Measurements from ENCODE around the gene NSUN6.

NSUN6 gene

DNA sequence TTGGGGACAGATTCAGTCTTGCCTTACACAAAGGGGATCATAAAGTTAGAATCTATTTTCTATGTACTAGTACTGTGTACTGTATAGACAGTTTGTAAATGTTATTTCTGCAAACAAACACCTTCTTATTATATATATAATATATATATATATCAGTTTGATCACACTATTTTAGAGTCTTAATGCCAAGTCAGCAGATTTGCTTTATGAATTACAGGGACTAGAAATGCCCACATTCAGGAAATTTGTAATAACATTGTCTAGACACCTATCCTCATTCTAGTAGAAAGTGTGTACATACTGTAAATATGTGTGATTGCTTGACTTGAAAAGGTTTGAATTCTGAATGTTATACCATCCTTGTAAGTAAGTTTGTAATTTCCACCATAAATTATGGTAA is 111.2 kb downstream of the NSUN6 start:
- TF ChIP-seq ZNF274 (IDR thresholded peaks at IDR 0.05; ENCODE audit: low read depth, low read length), result no peak
- no peak overlapping the region for H3K4me3 ChIP-seq (ENCODE audit: low read length)

DNA sequence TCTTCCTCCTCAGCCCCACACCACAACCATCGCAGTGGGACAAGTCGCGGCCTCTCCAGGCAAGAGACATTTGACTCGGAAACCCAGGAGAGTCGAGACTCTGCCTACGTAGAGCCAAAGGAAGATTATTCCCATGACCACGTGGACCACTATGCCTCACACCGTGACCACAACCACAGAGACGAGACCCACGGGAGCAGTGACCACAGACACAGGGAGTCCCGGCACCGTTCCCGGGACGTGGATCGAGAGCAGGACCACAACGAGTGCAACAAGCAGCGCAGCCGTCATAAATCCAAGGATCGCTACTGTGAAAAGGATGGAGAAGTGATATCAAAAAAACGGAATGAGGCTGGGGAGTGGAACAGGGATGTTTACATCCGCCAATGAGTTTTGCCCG is 112.1 kb downstream of the NSUN6 start:
- TF ChIP-seq ZNF274 (IDR thresholded peaks at IDR 0.05; ENCODE audit: low read depth, low read length), result no peak
- H3K4me3 ChIP-seq (ENCODE audit: low read length), result no peak overlapping the region

DNA sequence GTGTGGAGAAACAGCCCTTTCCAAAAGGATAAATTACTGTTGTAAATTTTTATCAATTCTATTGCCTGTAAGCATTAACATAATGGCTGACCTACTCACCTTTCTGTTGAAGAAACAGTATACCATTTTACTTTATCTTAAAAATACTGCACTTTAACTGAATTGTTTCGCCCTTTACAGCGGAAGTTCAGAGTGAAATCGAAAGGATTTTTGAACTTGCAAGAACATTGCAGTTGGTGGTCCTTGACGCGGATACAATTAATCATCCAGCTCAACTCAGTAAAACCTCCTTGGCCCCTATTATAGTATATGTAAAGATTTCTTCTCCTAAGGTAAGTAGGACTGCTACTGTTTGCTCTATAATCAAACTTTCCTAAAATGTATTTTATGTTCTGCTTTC is 117.5 kb downstream of the NSUN6 start:
- no peak for TF ChIP-seq ZNF274 (IDR thresholded peaks at IDR 0.05; ENCODE audit: low read depth, low read length)
- no peak overlapping the region for H3K4me3 ChIP-seq (ENCODE audit: low read length)

DNA sequence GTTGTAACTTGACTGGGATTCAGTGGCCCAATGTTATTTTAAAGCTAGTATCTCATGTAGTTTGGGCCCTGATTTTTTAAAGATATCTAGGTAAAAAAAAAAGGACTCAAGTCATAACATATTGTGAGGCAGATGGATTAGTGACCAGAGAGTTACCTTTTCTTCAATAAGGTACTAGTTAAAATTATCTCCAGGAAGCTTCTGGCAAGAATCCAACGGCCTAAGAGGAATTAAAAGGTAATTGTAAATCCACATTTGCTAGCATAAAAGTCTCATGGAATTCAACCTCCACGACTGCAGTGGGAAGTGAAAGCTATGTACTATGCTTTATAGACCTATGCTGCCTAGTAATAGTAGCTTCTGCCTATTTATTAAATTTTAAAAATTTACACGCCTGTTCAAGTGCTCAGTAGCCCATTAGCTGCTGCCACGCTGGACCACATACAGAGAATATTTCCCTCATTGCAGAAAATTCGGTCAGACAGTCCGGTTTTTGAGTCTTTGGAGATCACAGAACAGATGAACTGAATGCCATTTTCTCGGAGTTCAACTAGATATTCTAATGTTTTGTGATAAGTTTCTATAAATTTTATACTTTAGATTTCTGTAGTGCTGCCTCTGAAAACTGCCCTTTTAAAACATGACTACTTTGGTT is 118.4 kb downstream of the NSUN6 start:
- no peak overlapping the region for H3K4me3 ChIP-seq (ENCODE audit: low read length)
- no peak for TF ChIP-seq ZNF274 (IDR thresholded peaks at IDR 0.05; ENCODE audit: low read depth, low read length)

DNA sequence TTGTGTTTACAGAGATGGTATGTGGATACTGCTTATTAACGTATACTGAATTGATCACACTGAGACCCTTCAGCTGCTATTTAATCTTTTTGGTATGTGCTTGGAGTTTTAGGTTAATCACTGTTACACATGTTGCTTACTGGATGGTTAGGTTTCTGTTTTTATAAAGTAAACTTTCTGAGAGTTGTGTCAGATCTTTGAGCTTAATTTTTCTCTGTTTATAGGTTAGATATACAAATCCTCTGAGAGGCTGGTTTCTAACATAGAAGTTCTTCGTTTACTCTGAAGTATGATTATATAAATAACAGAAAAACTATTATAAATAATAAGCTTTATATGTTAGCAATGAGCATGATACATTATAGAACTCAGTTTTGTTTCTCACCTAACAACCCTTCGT is 123.1 kb downstream of the NSUN6 start:
- no peak for TF ChIP-seq ZNF274 (IDR thresholded peaks at IDR 0.05; ENCODE audit: low read depth, low read length)
- no peak overlapping the region for H3K4me3 ChIP-seq (ENCODE audit: low read length)

DNA sequence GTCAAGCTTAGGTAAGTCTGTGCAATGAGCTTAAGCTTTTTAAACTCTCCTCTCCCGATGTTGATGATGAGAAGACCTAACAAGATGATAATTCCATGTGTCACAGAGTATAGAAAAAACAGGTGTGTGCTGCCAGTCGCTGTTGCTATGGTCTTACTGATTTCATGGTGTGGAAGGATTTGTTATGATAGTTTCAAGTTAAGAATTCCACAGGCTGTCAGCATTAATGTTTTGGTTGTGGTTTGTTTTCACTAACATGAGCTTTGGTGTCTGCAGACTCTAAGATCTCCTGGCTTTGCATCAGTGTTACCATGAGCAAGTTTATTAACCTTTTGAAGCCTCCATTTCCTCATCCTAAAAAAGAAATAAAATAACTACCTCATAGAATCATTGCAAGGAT is 123.7 kb downstream of the NSUN6 start:
- TF ChIP-seq ZNF274 (IDR thresholded peaks at IDR 0.05; ENCODE audit: low read depth, low read length), result no peak
- H3K4me3 ChIP-seq (ENCODE audit: low read length), result no peak overlapping the region

DNA sequence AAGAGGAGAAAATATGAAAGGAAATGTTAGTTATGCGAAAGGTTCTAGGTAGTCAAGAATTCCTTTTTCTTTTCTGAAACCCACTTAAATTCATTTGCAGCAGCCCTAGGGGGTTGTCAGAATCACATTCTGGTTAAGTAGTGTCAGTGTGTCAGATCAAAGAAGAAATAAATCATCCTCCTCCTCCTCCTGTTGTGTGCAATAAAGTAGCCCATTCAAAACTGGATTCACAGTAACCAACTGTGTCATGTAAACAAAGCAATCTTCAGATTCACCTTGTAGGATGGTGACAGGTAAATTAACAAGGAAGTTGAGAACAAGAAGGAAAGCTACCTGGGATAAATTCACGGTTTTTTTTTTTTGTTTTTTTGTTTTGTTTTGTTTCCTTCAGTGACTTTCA is 127.5 kb downstream of the NSUN6 start:
- no peak for TF ChIP-seq ZNF274 (IDR thresholded peaks at IDR 0.05; ENCODE audit: low read depth, low read length)
- H3K4me3 ChIP-seq (ENCODE audit: low read length), result no peak overlapping the region

DNA sequence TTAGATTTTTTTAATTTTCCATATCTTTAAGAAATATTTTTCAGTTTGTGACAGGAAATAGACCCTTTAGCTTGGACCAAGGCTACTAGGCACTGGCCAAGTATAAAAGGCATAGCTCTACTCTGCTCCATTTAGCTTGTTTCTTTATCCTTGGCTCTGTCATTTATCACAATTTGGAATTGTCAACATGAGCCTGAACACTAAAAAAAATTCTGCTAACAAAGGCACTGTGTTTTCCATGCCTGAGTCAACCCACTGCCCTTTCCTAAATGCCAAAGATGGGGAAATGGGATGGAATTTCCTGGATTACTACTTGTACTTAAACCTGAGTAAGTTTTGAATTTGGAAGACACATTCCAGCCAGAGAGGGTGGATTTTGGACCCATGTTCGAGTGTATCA is 128.4 kb downstream of the NSUN6 start:
- TF ChIP-seq ZNF274 (IDR thresholded peaks at IDR 0.05; ENCODE audit: low read depth, low read length), result no peak
- no peak overlapping the region for H3K4me3 ChIP-seq (ENCODE audit: low read length)

DNA sequence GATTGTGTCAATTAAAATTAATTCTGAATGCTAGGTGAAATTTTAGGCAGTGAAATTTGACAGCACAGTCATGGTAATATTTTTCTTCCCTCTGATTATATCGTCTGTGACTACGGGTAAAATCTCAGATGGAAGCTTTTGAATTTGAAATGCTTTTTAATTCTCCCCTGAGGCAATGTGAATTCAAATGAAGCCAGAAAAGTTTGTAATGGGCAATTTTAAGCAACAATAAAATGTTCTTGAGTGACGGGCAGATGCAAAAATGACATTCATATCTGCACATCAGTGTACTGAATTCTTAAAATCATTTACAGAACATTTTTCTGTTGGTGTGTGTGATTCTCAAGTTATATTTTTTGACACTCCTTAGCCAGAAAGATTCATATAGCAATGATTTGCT is 134.5 kb downstream of the NSUN6 start:
- TF ChIP-seq ZNF274 (IDR thresholded peaks at IDR 0.05; ENCODE audit: low read depth, low read length), result no peak
- no peak overlapping the region for H3K4me3 ChIP-seq (ENCODE audit: low read length)

DNA sequence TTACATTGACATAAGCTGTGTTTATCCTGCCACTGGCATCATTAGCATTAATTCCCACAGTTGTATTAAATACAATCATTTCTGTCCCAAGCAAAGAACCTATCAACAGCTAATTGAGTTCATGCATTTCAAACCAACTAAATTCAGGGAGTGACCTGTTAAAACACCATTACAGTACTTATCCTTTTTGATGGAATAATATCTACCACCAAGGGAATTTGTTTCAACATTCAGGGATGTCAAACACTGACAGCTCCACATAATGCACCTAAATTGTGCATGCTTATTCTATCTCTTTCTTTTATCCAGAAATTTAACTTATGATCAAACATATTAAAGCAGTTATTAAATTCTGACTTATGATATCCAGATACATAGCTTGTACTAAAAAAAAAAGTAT is 136.8 kb downstream of the NSUN6 start:
- no peak for TF ChIP-seq ZNF274 (IDR thresholded peaks at IDR 0.05; ENCODE audit: low read depth, low read length)
- no peak overlapping the region for H3K4me3 ChIP-seq (ENCODE audit: low read length)

DNA sequence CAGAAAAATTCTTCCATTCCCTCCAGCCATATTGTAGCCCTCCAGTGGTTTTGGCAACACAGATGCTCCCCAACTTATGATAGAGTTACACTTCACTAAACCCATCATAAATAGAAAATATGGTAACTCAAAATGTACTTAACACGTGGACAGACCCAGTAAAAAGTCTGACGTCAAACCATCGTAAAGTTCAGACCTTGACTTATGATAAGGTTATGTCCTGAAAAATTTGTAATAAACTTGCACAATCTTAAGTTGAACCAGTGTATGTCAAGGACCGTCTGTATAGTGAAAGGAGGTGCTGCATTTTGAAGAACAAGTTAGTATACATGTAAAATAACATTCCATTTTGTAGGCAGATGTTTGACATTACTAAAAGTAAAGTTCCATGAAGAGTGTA is 142.8 kb downstream of the NSUN6 start:
- TF ChIP-seq ZNF274 (IDR thresholded peaks at IDR 0.05; ENCODE audit: low read depth, low read length), result no peak
- H3K4me3 ChIP-seq (ENCODE audit: low read length), result no peak overlapping the region

DNA sequence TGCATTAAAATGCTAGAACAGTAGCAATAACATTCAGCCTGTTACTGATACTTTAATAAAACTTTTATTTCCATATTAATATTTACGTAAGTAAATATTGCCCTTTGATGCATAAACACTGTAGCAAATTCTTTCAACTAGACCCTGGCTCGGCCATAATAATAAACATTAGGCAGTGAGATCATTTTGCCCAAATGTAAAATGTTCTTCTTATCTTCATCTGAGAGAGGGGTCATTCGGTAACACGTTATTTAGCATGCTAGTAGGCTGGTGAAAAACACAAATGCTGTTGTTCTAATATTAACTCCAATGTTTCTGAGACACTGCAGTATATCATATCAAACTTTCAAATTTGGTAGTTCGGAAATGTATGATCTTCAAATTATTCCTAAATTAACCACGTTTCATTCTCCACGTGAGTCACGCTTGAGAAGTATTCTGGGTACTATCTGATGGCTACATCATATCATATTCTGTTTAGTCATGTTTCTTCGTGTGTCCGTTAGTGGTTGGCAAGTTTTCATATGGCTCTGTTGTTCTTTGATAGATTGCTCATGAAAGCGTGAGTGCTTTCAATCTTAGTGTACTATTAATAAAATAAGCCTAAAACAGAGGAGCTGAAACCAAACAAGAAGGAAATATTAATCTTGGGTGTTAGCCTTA is 145.8 kb downstream of the NSUN6 start:
- no peak overlapping the region for H3K4me3 ChIP-seq (ENCODE audit: low read length)
- no peak for TF ChIP-seq ZNF274 (IDR thresholded peaks at IDR 0.05; ENCODE audit: low read depth, low read length)

DNA sequence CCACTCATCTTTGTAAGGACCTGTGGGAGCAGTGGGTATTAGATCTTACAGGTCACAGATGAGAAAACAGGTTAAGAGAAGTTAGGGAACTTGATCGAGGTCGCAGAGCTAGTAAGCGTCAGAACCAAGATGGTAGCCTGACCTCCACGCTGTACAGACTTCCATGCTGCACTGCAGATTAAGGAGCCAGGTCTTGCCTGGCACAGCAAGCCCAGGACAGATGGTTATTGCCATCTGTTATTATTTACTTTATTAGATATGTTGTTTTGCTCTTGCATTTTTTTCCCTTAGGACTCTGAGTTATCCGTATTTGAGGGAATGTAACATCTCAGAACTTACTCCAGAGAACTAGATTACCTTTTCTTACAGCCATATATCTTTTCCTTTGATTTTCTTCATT is 147.2 kb downstream of the NSUN6 start:
- TF ChIP-seq ZNF274 (IDR thresholded peaks at IDR 0.05; ENCODE audit: low read depth, low read length), result no peak
- no peak overlapping the region for H3K4me3 ChIP-seq (ENCODE audit: low read length)

DNA sequence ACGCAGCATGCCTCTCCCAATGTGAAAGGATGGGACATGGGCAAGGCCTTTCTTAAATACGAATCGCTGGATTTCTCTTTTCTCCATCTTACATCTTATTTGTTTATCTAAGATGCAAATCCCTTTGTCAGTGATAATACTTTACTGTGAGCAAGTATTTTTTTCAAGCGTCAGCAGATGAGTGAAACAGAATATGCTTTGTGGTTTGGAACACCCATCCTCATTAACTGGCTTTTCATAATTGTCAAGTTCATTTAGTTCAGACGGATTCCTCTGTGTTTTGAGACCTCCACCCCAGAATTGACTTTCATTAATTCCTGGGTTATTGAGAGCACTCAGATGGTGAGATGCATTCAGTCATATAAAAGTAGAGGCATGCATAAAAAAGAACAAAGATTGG is 149.8 kb downstream of the NSUN6 start:
- TF ChIP-seq ZNF274 (IDR thresholded peaks at IDR 0.05; ENCODE audit: low read depth, low read length), result no peak
- no peak overlapping the region for H3K4me3 ChIP-seq (ENCODE audit: low read length)

DNA sequence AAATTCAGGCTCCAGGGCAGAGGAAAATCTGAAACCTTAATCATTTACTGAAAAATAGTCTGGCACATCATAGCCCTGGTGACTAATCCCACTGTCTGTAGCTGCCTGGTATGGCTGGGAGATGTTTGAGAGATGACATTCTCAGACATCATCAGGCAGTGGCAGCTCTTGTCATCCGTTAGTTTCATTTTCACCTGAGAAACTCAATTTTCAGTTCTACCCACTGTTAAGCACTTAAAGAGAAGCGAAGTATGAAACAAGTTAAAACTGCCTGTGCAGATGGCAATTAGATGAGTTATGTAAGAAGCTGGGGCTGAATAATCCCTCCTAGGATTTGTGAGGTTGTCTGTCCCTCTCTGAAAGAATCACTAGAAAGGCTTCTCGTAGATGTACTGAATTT is 150.2 kb downstream of the NSUN6 start:
- TF ChIP-seq ZNF274 (IDR thresholded peaks at IDR 0.05; ENCODE audit: low read depth, low read length), result no peak
- no peak overlapping the region for H3K4me3 ChIP-seq (ENCODE audit: low read length)

DNA sequence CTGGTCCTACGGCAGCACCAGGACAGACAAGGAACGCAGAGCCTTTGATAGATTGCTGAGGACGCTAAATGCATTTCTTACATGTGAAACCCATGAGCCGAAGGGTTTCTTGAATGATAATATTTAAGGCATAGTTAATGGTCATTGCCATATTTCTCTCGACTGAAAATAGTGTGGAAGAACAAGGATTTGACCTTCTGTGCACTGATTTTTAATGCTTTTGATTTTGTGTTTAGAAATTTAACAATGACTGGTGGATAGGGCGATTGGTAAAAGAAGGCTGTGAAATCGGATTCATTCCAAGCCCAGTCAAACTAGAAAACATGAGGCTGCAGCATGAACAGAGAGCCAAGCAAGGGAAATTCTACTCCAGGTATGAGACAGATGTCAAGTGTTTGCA is 150.8 kb downstream of the NSUN6 start:
- H3K4me3 ChIP-seq (ENCODE audit: low read length), result no peak overlapping the region
- no peak for TF ChIP-seq ZNF274 (IDR thresholded peaks at IDR 0.05; ENCODE audit: low read depth, low read length)
